Measurements from ENCODE around the gene ADARB2.

Gene ADARB2

GRCh38 chr10:1579671-1580070, 157.7 kb downstream of the ADARB2 start:
- DNase-seq = no peak

- DNase-seq = no peak
Observed at GRCh38 chr10:1579141-1579491, 158.2 kb downstream of the ADARB2 start.

DNA sequence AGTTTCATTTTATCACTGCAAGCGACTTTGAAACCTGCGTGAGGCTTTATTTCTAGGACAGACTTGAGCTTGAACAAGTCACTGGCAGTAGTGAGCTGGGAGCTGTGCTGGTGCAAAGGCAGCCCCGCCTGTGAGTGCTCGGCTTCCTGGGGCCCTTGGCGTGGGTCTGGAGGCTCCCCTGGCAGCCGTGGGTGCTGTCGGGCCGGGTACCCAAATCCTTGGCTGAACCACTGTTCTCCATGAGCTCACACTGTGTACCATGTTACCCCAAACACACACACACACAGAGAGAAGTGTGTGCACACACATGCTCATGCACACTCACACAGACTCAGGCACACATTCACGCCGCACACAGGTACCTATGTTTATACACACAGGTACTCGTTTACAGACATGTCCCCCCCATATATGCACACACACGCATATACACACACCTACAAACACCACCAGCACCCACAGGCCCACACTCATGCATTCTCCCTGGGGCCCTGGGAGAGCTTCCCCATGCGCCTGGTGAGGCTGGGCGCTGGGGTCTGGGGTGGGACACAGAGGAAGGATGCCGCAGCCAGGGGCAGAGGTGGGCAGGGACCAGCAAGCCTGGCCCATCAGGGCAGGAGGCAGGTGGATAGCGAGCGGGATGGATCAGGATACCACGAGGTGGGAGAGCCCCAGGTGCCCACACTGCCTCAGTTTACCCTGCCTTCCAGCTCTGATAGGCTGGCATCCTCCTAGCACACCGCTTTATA, 158.8 kb downstream of the ADARB2 start:
- no peak for DNase-seq

- no peak for DNase-seq
Observed at GRCh38 chr10:1577945-1578344, 159.4 kb downstream of the ADARB2 start.

DNA sequence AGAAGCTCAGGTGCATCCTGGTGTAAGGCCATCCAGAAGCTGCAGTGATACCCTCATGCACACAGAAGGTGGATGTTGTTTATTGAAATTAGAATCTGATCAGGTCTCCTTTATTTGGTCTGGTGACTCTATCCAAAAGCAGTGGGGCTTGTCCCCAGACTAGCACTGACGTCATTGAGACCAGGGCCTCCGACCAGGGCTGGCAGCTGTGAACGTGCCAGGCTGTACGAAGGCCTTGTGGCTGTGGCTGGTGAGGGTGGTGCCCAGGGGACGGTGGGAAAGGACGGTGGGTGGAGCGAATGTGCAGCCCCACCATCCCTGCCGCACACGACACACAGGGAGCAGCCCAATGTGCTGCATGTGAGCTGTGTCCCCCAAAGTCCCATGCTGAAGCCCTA, 160.0 kb downstream of the ADARB2 start:
- DNase-seq = no peak

DNA sequence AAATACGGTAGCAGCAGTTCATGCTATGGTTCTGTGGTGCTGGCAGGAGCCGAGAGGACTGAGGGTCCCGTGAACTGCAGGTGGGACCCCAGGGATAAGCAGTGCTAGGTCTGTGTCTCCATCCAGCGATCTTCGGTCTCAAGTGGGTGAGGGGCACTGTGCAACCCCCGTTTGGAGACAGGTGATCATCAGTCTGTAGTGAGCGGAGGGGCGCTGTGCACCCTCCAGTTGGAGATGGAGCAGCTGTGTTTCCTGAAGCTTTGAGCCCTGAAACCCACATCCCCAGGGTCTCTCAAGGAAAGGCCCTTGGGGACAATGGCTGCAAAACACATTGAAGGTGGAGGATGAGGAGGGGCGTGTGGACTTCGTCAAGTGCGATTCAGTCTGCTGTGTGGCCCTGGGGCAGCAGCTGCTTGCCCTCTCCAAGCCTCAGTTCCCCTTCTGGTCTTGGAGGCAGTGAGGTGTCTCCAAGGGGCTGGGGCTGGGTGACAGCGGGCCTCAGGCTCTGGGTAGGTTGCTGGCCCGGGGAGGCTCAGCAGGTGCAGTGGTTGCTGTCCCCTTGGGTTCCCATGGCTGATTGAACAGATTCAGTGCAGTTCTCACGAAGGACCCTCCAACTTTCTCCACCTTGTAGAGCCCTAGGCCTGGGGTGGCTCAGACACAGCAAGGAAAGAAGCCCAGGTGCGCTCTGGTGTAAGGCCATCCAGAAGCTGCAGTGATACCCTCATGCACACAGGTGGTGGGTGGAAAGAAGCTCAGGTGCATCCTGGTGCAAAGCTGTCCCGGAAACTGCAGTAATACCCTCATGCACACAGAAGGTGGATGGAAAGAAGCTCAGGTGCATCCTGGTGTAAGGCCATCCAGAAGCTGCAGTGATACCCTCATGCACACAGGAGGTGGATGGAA, 160.6 kb downstream of the ADARB2 start:
- DNase-seq = no peak

DNA sequence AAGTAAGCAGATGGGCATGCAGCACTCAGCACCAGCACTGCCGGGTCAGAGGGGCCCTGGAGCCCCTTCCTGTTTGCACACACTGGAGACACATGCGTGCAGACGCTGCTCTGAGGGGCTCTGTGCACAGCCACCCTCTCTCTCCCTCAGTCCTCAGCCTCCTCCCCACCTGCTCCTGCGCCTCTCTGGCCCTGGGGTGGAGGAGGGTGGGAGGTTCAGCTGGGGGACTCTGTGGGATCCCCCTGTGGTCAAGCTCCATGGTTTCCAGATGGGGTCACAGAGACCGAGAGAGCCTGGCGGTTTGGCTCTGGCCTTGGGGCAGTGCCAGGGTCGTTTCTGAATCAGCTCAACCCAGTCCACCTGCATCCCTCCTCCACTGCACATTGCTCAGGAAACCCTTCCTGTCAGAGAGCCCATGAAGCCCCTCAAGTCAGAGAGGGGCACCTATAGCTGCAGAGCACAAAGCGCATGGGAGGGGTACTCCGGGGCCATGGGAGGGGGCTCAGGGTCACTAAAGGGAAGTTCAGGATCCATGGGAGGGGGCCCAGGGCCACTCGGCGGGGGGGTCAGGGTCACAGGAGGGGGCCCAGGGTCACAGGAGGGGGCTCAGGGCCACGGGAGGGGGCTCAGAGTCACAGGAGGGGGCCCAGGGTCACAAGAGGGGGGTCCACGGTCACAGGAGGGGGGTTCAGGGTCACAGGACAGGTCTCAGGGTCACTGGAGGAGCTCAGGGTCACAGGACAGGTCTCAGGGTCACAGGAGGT, 161.7 kb downstream of the ADARB2 start:
- DNase-seq = no peak

DNA sequence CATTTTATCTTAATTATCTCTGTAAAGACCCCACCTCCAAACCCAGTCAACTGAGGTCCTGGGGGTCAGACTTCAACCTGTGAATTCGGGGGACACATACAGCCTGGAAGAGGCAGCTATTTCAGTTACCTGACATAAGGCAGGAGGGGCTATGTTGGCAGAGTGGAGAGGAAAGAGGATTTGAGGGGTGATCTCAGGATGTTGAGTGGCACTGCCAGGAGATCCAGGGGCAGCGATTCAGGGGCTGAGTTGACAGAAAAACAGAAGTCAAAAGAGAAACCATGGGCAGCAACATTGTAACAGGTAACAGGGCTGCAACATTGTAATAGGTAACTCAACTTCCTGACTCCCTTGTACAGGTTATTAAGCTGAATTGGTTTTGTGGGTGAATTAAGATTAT, 162.6 kb downstream of the ADARB2 start:
- DNase-seq = no peak

DNA sequence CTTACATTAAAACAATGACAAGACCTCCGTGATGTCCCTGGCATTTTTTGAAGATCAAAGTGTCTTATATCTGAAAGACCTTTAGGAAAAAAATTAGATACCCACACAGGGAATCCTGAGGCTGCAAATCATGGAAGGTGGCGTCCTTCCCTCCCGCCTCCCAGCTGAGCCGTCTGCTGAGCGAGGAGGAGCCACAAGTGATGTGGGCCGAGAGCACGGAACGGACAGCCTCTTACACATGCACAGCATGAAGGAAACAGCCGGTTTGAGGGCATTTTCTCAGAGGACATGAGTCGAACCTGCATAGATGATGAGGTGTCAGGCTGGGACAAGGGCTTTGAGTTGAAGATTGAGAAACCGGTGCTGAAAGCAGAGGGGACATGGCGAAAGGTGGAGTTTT, 163.3 kb downstream of the ADARB2 start:
- no peak for DNase-seq

- no peak for DNase-seq
Observed at GRCh38 chr10:1573334-1573969, 163.9 kb downstream of the ADARB2 start.

- DNase-seq = no peak
Observed at GRCh38 chr10:1572519-1573333, 164.6 kb downstream of the ADARB2 start.

DNA sequence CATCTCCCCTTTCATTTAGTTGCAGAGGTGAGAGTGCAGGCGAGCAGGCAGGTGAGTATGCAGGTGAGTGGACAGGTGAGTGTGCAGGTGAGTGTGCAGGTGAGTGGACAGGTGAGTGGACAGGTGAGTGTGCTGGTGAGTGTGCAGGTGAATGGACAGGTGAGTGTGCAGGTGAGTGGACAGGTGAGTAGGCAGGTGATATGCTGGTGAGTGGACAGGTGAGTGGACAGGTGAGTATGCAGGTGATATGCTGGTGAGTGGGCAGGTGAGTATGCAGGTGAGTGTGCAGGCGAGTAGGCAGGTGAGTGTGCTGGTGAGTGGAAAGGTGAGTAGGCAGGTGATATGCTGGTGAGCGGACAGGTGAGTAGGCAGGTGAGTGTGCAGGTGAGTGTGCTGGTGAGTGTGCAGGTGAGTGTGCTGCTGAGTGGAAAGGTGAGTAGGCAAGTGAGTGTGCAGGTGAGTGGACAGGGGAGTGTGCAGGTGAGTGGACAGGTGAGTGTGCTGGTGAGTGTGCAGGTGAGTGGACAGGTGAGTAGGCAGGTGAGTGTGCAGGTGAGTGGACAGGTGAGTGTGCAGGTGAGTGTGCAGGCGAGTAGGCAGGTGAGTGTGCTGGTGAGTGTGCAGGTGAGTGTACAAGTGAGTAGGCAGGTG, 165.6 kb downstream of the ADARB2 start:
- no peak for DNase-seq

DNA sequence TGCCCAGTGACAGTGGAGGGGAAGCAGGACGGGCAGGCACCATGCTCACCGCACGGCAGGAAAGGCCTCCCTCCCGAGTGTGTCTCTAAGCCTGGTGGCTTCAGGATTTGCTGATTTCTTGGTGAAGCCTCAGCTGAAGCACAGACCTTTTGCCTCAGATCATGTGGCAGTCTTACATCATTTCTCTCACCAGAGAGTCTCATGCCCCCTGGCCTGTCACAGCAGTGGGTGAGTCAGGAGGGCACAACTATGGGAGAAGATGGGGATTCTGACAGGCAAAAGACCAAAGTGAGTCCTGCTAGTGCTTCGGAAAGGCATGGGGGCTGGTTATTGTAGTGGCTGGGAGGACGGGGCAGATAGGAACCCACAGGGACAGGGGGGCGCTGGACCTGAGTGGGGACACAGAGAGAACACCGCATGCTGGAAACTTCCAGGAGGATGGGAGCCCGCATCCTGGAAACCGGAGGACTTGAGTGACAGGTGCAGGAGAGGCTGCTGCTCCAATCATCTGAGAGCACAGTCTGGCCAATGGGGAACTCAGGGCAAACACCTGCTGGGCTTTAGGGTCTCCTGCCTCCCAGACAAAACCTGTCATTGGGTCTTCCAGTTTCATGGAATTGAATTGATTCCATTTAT, 166.8 kb downstream of the ADARB2 start:
- DNase-seq = no peak

GRCh38 chr10:1569208-1569607, 168.1 kb downstream of the ADARB2 start:
- DNase-seq = no peak

- no peak for DNase-seq
Observed at GRCh38 chr10:1567742-1568495, 169.4 kb downstream of the ADARB2 start.

DNA sequence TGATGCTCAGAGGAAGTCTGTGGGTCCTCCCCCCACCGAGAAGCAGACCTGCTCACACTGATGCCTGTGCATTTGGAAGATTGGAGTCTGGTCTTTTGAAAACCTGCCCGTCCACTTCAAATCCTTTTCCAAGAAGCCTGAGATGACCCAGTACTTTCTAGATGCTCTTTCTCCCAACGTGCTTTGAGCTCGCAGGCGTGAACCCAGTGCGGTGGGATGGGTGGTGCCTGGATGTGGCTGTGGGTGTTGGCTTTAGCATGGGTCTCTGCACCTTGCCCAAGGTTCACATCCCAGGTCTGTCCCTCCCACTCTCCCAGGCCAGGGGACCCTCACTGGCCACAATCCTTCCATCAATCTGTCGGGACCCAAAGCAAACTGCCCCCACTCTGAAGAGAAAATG, 170.2 kb downstream of the ADARB2 start:
- no peak for DNase-seq

DNA sequence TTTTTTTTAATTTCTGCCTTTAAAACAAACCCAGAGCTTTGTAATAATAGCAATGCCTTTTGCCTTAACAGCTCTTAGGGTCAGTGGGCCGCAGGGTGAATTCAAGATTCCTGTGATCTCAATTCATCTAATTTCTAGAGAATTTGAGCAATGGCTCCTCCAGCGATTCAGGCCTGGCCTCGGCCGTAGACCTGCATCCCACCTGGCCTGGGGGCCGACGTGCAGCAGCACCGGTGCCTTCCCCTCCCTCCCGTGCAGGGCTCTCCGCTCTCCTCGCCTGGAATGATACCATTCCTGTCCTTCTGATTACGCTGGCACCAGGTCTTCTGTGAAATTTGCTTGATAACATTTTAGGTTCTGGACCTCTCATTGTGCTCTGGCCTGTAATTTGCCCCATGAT, 172.5 kb downstream of the ADARB2 start:
- no peak for DNase-seq

GRCh38 chr10:1563028-1563427, 174.3 kb downstream of the ADARB2 start:
- no peak for DNase-seq

DNA sequence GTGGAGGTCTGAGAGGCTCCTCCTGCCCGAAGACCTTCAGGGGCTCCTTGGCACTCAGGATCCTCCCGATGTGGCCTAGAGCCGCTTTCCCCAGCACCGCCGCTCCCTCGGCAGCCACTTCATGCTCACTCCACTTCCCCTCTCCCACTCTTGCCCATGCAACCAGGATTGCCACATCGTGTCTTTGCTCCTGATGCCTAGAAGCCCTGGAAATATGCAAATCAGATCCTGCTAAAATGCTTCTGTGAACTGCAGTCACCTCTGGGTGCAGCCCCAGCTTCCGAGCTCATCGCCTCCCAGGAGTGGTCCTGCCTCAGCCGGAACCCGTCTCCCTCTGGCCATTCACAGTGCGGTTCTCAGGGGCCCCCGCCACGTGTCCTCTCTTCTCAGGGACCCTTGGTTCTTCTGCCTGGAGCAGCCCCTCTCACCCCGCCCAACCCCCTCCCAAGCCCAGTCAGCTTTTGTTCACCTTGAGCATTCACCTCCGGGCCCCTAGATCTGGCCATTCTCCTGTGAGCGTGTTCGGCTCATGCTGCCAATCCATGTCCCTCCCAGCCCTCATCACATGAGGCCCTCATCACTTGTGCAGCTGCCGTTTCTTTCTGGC, 175.5 kb downstream of the ADARB2 start:
- no peak for DNase-seq

All from stimulated activated CD4-positive, alpha-beta T cell treated with anti-CD3 and anti-CD28 coated beads, Interleukin-1b, Interleukin-23, amount 100 ng/mL, for 48 hours (primary cell).